Upper lobe of left lung (tissue), 6 donors: ENCODE measurements around the gene CBLN4. TPM values are rescaled to one million over a fixed set of nuclear protein-coding genes. Genes with fewer than 3 reads are reported as not detected.

Experiments
- ATAC-seq, 2 donors: fragments of 200-7000 bp; cut with Tn5 transposase; one replicate each; pipeline ENCODE4 v1.9.1; 2022; ENCODE audit warnings: mild to moderate bottlenecking in 2 of 2, moderate library complexity in 2 of 2; ENCODE audit not compliant: low FRiP score in 2 of 2
- DNase-seq, 2 donors: peaks; one replicate each; pipeline ENCODE4 v3.0.0-alpha.2; 2019 to 2020
- H3K27ac ChIP-seq, 4 donors: fragments of 200-600 bp; sonication (generic); one replicate each; pipeline ENCODE4 v1.5.1; 2016 to 2019
- H3K27me3 ChIP-seq, 4 donors: fragments of 200-600 bp; sonication (generic); one replicate each; pipeline ENCODE4 v1.5.1; 2017 to 2019
- H3K36me3 ChIP-seq, 4 donors: fragments of 200-600 bp; sonication (generic); one replicate each; pipeline ENCODE4 v1.5.1; 2016 to 2019
- H3K4me1 ChIP-seq, 4 donors: fragments of 200-600 bp; sonication (generic); one replicate each; pipeline ENCODE4 v1.5.1; 2018 to 2019
- H3K4me3 ChIP-seq, 4 donors: fragments of 200-600 bp; sonication (generic); one replicate each; pipeline ENCODE4 v1.5.1; 2017 to 2019; ENCODE audit warnings: mild to moderate bottlenecking in 2 of 4, moderate library complexity in 1 of 4
- H3K9me3 ChIP-seq, 4 donors: fragments of 200-600 bp; sonication (generic); one replicate each; pipeline ENCODE4 v1.5.1; 2018 to 2019
- EP300 ChIP-seq, 4 donors: sonication (generic); formaldehyde crosslinking; IDR thresholded peaks; one replicate each; pipeline ENCODE4 v1.5.1; 2017; ENCODE audit warnings: antibody characterized with exemption in 4 of 4, control low read depth in 2 of 4
- POLR2A ChIP-seq, 4 donors: fragments of 450-650 bp; IDR thresholded peaks; one replicate each; pipeline ENCODE4 v1.5.1; 2016 to 2017; ENCODE audit warnings: antibody characterized with exemption in 4 of 4, mild to moderate bottlenecking in 2 of 4
- POLR2AphosphoS5 ChIP-seq, 2 donors: sonication (generic); formaldehyde crosslinking; IDR thresholded peaks; one replicate each; pipeline ENCODE4 v1.5.1; 2017; ENCODE audit warnings: antibody characterized with exemption in 2 of 2
- WGBS, 2 donors: methylation state at CpG; one replicate each; pipeline ENCODE4 v1.1.5; 2017 to 2018; 5-methylcytosine and 5-hydroxymethylcytosine counted together
- total RNA-seq, 6 donors: library from RNA; depleted of rRNA in 4 of 6; stranded (reverse); fragments of >200 nt in 4 of 6; gene quantifications; one replicate each; pipeline versions ENCODE4 v1.1.0 to v1.2.1, GENCODE V29; 2016 to 2021
- TF ChIP-seq, protein P1 (sequence below), 6 experiments: fragments of 450-650 bp in 4 of 6; fragments of 200-600 bp in 2 of 6; sonication (generic) in 2 of 6; IDR thresholded peaks; one replicate each; pipeline ENCODE4 v1.5.1; 2016 to 2019; ENCODE audit warnings: antibody characterized with exemption in 6 of 6
- donor health status: DM: no; HTN: no; CAD: no; lungs with moderate emphysema.
- donor health status: DM: no; HTN: yes; CAD: no; lungs with severe emphysema.

CBLN4 gene
- total RNA-seq, 6 donors from 2014 or later = 0.26 to 2.3 TPM; not detected in 4

DNA sequence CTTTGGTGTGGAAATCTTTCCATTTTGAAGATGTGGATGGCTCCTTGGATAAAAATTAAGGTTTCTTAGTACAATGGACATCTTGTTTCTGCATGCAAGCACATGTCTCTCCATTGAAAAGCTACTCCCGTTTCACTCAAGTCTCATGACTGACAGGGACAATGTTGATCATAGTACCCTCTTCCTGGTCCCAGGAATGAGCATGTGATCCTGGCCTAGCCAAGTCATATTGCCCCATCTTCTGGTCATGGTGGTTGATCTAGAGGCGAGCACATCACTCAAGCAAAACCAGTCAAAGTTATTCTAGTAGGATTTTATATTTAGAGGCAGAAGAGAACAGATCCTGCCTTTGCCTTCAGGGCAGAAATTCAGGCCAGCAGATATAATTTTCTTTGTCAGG, 12.2 kb upstream of the CBLN4 start:
- no peak overlapping the region for H3K4me3 ChIP-seq
- no peaks in the 10 kb centered on the region for H3K9me3 ChIP-seq
- no peak overlapping the region for H3K27ac ChIP-seq
- H3K36me3 ChIP-seq = no peaks in the 10 kb centered on the region
- WGBS, 2 donors = 63 to 84% methylated on average over 2 of the region's 2 CpGs
- ATAC-seq (no peak), DNase-seq (no peak)
- no peaks in the 10 kb centered on the region for H3K4me1 ChIP-seq
- no peaks in the 10 kb centered on the region for H3K27me3 ChIP-seq
- TF ChIP-seq, protein P1, sequence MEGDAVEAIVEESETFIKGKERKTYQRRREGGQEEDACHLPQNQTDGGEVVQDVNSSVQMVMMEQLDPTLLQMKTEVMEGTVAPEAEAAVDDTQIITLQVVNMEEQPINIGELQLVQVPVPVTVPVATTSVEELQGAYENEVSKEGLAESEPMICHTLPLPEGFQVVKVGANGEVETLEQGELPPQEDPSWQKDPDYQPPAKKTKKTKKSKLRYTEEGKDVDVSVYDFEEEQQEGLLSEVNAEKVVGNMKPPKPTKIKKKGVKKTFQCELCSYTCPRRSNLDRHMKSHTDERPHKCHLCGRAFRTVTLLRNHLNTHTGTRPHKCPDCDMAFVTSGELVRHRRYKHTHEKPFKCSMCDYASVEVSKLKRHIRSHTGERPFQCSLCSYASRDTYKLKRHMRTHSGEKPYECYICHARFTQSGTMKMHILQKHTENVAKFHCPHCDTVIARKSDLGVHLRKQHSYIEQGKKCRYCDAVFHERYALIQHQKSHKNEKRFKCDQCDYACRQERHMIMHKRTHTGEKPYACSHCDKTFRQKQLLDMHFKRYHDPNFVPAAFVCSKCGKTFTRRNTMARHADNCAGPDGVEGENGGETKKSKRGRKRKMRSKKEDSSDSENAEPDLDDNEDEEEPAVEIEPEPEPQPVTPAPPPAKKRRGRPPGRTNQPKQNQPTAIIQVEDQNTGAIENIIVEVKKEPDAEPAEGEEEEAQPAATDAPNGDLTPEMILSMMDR (IDR thresholded peaks at IDR 0.05) = no peak

DNA sequence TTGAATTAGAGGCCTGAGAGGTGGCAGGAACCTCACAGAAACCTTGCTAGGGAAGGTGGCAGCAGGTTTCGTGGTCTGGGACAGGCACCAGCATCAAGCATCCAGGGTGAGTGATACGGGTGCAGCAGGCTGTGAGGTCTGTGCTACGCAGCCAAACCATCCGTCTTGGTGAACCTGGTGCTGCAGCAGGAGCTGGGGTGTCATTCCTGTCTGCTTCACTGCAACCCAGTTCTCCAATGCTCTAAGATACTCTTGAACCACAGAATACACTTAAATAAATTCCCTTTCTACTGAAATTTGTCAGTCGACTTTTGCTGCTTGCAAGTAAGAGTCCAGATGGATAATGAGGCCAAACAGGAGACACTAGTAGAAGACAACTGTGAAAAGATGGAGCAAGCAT, 9.7 kb upstream of the CBLN4 start:
- ATAC-seq = no peak
- no peaks in the 10 kb centered on the region for H3K4me1 ChIP-seq
- no peak for DNase-seq
- no peak overlapping the region for H3K4me3 ChIP-seq
- H3K27me3 ChIP-seq = no peaks in the 10 kb centered on the region
- WGBS, 2 donors = 81 to 92% methylated on average over 3 to 5 of the region's 5 CpGs
- no peak for TF ChIP-seq POLR2A (IDR thresholded peaks at IDR 0.05)
- TF ChIP-seq EP300 (IDR thresholded peaks at IDR 0.05) = no peak
- TF ChIP-seq, protein P1 (IDR thresholded peaks at IDR 0.05) = no peak
- TF ChIP-seq POLR2AphosphoS5 (IDR thresholded peaks at IDR 0.05) = no peak
- no peaks in the 10 kb centered on the region for H3K36me3 ChIP-seq
- H3K9me3 ChIP-seq = no peaks in the 10 kb centered on the region
- no peak overlapping the region for H3K27ac ChIP-seq

DNA sequence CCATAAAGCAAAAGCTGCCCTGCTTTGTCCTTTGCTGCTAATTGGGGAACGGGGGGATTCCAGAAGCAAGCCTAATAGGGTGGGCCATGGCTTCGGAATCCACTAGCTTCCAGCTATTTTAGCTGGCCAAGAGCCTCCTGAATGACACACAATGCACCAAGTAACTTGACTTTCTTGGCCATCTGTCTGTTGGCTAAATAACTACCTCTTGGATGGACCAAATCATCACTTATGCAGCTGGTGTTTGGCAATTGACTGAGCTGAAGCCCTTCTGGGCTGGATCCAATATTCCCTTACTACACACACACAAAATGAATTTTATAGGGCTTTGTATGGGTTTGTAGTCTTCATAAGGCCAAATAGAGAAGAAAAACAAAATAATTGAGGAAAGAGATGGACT, 8.8 kb upstream of the CBLN4 start:
- TF ChIP-seq, protein P1 (IDR thresholded peaks at IDR 0.05) = no peak
- TF ChIP-seq POLR2AphosphoS5 (IDR thresholded peaks at IDR 0.05) (no peak), EP300 (IDR thresholded peaks at IDR 0.05) (no peak), POLR2A (IDR thresholded peaks at IDR 0.05) (no peak)
- DNase-seq (no peak), ATAC-seq (no peak)
- no peaks in the 10 kb centered on the region for H3K27me3 ChIP-seq
- no peaks in the 10 kb centered on the region for H3K9me3 ChIP-seq
- H3K4me1 ChIP-seq = no peaks in the 10 kb centered on the region
- no peaks in the 10 kb centered on the region for H3K36me3 ChIP-seq
- WGBS, 2 donors = 76 to 79% methylated on average over 2 of the region's 2 CpGs
- no peak overlapping the region for H3K27ac ChIP-seq
- H3K4me3 ChIP-seq = no peak overlapping the region

DNA sequence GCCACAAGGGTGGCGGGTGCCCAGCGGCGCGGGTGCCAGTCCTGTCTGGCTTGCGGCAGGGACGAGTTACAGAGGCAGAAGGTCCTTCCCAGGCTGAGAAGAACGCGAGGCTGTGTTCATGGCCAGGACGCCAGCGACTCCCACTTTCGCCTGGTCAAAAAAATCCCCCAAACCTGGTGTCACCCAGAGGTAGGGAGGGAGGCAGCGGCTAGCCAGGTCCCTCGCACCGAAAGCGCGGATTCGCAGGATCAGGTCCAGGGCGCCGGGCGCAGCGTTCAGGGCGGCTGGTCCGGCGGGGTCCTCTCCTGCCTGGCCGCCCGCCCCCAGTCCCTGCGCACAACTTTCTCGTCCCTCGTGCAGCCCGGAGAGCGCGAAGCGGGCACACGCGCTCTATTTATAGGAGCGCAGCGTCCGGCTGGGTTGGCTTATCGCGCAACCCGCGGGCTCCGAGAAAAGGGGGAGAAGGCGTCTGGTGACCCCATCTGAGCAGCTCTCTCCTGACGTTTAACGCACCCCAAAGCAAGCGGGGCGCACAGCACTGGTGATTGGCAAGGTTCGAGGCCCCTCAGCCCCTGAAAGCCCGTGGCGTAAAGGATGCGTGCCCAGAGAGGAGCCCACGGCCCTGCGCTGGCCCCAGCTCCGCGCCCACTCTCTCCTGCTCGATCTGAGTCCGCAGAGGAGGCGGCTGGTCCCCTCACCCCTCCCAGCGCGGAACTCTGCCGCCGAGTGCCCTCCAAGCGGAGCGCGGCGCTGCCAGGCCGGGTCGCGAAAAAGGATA, 519 bp downstream of the CBLN4 start:
- TF ChIP-seq, protein P1 (IDR thresholded peaks at IDR 0.05) = no peak
- TF ChIP-seq EP300 (IDR thresholded peaks at IDR 0.05) = no peak
- no peak for TF ChIP-seq POLR2AphosphoS5 (IDR thresholded peaks at IDR 0.05)
- no peak for TF ChIP-seq POLR2A (IDR thresholded peaks at IDR 0.05)
- ATAC-seq (peak in 1 of 2 donors; percentile 16), DNase-seq (peak in 1 of 2 donors; percentile 72)
- peaks cover 0 to 30% (median 18%) of the 10 kb centered on the region in 4 donors for H3K4me1 ChIP-seq
- no peak overlapping the region for H3K27ac ChIP-seq
- 14 to 17% methylated on average over 11 to 56 of the region's 70 CpGs for WGBS, 2 donors
- H3K27me3 ChIP-seq = peaks cover 0 to 28% (median 17%) of the 10 kb centered on the region in 4 donors
- H3K9me3 ChIP-seq = no peaks in the 10 kb centered on the region
- no peaks in the 10 kb centered on the region for H3K36me3 ChIP-seq
- H3K4me3 ChIP-seq = no peak overlapping the region

DNA sequence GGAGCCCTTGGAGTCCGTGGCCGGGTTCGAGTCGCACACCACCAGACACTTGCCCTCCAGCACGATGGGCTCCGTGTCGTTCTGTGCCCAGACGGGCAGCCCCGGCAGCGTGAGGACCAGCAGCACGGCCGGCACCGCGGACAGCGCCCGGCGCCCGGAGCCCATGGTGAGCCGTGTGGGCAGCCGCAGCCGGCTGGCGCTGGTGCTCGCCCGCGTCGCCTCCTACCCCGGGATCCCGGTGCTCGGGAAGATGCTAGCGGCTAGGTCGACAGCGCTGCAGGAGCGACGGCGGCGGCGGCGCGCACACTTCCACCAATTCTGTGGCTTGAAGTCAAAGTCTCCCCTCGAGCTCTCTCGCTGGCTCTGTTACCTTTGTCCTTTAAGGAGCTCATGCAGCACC, 1.3 kb downstream of the CBLN4 start:
- H3K27ac ChIP-seq = no peak overlapping the region
- H3K4me1 ChIP-seq = peaks cover 0 to 30% (median 18%) of the 10 kb centered on the region in 4 donors
- no peaks in the 10 kb centered on the region for H3K9me3 ChIP-seq
- H3K4me3 ChIP-seq = no peak overlapping the region
- peak in 1 of 2 donors; percentile 91 for DNase-seq
- ATAC-seq = peak; percentile 69 to 78
- TF ChIP-seq POLR2AphosphoS5 (IDR thresholded peaks at IDR 0.05) = no peak
- TF ChIP-seq, protein P1 (IDR thresholded peaks at IDR 0.05) = no peak
- no peak for TF ChIP-seq EP300 (IDR thresholded peaks at IDR 0.05)
- no peak for TF ChIP-seq POLR2A (IDR thresholded peaks at IDR 0.05)
- H3K27me3 ChIP-seq = peaks cover 0 to 28% (median 17%) of the 10 kb centered on the region in 4 donors
- WGBS, 2 donors = 10 to 13% methylated on average over 2 to 27 of the region's 41 CpGs
- H3K36me3 ChIP-seq = no peaks in the 10 kb centered on the region
